Raji (cell line): ENCODE measurements around the gene PDZD2.

Experiments used
- POLR2A ChIP-seq: IDR thresholded peaks from 2 replicates; pipeline ENCODE4 v1.6.1; 2011; ENCODE audit warnings: low read depth, low read length, control low read depth; ENCODE audit not compliant: insufficient read depth

The PDZD2 gene

DNA sequence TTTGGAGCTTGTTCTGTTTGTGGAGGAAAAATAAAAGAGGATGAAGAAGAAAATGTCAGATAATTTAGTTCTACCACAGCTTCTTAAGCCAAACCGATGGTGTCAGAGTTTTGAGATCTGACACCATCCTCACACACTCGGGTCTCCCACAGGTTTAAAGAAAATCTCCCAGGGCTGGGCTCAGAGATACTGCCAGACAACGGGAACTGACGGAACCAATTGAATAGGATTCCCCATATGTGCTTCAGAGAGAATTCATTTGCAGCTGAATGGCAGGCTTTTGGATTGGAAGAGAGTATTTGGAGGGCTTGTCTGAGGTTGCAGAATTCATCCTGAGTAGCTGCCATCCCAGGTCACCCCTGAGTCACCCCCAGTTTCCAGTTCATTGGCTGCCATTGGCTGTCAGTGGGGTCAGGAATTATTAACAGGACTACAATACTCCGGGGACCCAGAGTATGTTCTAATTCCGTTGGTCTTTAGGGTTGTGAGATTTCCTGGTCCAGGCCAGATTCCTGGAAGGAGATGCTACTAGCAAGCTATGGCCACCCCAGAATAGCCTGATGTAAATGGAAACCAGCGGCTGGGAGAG is 131.3 kb downstream of the PDZD2 start:
- TF ChIP-seq POLR2A = no peak

- TF ChIP-seq POLR2A = no peak
Observed at GRCh38 chr5:31770998-31771397, 132.1 kb downstream of the PDZD2 start.

- no peak for TF ChIP-seq POLR2A
Observed at GRCh38 chr5:31771500-31771899, 132.6 kb downstream of the PDZD2 start.

DNA sequence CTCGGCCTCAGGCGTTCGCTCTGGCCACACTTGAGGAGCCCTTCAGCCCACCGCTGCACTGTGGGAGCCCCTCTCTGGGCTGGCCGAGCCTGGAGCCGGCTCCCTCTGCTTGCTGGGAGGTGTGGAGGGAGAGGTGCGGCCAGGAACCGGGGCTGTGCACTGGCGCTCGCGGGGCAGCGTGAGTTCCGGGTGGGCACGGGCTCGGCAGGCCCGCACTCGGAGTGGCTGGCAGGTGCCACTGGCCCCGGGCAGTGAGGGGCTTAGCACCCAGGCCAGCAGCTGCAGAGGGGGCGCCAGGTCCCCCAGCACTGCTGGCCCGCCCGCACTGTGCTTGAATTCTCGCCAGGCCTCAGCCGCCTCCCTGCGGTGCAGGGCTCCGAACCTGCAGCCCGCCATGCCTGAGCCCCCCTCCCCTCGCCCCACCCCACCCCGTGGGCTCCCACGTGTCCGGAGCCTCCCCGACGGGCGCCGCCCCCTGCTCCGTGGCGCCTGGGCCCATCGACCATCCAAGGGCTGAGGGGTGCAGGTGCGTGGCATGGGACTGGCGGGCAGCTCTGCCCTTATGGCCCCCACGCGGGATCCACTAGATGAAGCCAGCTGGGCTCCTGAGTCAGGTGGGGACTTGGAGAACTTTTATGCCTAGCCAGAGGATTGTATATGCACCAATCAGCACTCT is 138.2 kb downstream of the PDZD2 start:
- TF ChIP-seq POLR2A = no peak

- no peak for TF ChIP-seq POLR2A
Observed at GRCh38 chr5:31781772-31782171, 142.8 kb downstream of the PDZD2 start.

DNA sequence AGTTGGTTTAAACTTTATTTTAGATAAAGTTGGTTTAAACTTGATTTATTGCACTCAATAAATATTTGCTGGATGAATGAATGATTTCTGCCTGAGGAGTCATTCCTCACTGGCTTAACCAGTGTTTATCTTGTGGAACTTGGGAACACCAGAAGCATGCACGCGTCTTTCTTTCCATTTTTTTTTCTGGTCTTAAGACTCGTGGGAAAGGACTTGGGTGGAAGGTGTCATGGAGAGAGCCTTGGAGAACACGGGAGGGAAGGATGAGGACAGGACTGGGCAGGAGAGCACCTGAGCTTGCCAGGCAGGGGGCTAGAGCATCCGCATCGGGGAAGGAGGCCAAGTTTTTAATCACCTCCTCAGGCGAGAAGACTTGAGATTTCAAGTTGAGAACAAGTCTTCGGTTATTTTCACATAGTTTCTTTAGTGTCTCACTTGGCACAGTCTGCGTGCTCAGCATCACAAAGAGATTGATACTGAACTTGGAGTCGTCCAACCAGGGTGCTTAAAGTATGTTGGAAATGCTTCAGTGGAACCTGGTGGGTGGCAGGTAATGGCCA is 144.2 kb downstream of the PDZD2 start:
- TF ChIP-seq POLR2A = no peak

DNA sequence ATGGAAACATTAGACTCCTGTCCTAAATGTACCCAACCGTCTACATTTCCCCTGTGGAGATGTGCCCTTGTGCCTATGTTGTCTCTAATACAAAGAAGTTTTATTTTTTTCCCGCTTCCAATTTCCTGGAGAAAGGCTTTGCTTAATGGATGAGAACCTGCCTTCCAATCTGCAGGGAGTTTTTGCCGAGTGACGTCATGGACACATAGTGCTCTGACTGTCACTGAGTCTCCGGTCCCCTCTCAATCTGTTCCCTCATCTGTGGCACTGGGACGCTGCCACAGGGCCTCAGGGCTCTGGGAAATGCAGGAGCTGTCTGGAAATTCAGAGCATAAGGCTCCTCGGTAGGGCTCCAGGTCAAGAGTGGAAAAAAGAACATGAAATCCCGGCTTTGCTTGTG is 144.8 kb downstream of the PDZD2 start:
- no peak for TF ChIP-seq POLR2A

DNA sequence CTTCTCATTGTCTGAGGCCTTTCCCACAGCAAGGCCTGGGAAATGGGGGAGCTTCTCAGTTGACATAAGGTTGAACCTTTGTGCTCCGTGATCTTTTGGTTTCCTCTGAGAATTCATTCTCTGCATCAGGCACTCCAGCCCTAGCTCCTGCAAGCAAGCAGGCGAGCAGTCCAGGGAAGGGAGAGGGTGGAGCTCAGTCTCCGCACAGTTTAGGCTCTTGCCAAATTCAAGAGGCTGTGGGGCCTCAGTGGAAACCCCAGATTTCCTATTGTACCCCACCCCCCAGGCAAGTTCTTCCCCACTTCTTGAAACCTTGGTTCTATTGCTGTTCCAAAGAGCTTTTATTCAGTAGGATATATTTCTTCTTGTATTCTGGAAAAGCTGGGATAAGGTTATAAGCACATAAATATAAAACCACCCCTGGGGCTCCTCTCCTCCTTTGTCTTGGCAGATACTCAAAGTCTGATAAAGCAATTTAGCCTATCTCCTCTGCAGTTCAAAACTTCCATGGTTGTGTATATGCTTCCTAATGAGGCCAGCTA is 147.2 kb downstream of the PDZD2 start:
- TF ChIP-seq POLR2A = no peak

GRCh38 chr5:31794009-31794408 is 155.1 kb downstream of the PDZD2 start:
- TF ChIP-seq POLR2A = no peak

GRCh38 chr5:31798168-31798567 is 159.2 kb downstream of the PDZD2 start:
- no peak for TF ChIP-seq POLR2A

- no peak for TF ChIP-seq POLR2A
Observed at GRCh38 chr5:31800351-31800750, 161.4 kb downstream of the PDZD2 start.

DNA sequence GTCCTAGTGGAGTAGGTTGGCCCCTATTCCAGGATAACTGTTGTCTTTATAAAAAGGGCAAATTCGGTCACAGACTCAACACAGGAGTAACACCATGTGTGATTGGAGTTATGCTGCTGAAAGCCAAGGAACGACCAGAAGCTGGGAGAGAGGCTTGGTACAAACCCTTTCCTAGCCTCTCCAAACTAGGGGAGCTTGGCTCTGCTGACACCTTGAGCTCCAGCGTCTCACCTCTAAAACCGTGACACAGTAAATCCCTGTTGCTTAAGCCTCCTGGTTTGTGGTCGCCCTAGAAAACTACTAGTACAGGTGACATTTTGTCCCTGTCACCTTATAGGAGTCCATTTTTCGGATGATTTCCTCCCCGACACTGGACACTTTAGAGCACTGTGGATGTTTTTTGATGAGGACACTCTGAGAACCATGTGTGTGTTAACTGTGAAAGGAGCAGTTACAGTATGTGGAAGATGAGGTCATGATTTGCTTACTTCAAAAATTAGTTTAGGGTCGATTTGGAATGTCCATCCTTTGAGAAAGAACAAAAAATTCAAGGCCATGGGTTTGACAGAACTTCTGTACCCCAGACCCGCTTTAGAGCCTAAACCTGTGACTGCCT is 167.0 kb downstream of the PDZD2 start:
- TF ChIP-seq POLR2A = no peak

DNA sequence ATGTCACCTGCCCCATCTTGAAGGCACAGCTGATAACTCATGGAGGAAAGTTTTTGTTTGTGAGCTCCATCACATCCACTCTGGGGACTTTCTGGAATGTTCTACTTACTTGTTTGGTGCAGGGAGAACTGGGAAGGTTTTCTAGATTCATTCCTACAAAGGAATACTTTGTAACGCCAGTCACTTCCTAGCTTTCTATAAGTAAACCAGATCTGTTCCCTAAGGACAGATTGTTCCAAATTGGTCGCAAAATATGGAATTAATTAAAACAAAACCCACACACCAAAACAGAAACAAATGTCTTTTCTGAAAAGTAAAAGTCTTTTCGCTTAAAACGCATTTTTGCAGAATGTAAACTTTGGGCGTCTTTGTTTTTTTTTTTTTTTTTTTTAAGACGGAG is 167.6 kb downstream of the PDZD2 start:
- TF ChIP-seq POLR2A = no peak

- no peak for TF ChIP-seq POLR2A
Observed at GRCh38 chr5:31807789-31808540, 169.0 kb downstream of the PDZD2 start.
